Measurements from ENCODE around the gene LCT.
"Not testable (repeated sequence)": the region's sequence is repeated elsewhere in the genome, so short reads cannot be mapped to it uniquely, and the experiment has no call there.

Gene LCT

DNA sequence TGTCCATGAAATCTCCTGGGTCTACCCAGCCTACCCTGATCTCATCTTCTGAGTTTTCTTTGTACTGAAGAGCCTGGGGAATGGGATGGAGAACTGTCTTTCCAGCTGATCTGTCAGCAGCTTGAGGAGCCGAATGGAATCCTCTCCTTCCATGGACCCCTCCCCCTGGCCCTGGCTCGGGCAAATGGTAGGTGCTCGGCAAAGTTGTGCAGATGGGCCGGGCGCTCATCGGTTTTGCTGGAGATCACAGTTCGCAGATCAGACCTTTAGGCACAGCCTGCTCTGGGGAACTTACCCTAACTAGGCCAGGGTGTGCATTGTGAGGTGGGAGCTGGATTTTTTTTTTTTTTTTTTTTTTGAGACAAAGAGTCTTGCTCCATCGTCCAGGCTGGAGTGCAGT is 40.4 kb downstream of the LCT start:
- in situ Hi-C loops (cut with HindIII; ENCODE audit: low sequenced_read_pairs), result no loop called here

DNA sequence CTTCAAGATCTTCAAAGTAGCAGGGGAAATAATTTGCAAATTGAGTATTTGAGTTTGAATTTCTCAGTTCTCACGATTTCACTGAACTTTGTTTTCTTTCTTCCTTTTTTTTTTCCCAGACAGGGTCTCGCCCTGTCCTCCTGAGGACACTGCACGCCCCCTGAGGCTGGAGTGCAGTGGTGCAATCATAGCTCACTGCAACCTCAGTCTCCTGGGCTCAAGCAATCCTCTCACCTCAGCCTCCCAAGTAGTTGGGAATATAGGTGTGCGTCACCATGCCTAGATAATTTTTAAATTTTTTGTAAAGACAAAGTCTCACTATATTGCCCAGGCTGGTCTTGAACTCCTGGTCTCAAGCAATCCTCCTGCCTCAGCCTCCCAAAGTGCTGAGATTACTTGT is 41.3 kb downstream of the LCT start:
- DNase-seq (ENCODE audit: low read depth); in situ Hi-C loops (cut with HindIII; ENCODE audit: low sequenced_read_pairs); H3K4me3 ChIP-seq (ENCODE audit: low read depth, low read length): not testable (repeated sequence)

More for the DNA sequence above, 40.4 kb downstream of the LCT start:
- no peak overlapping the region for H3K4me3 ChIP-seq (ENCODE audit: low read depth, low read length)
- TF ChIP-seq, protein P1, sequence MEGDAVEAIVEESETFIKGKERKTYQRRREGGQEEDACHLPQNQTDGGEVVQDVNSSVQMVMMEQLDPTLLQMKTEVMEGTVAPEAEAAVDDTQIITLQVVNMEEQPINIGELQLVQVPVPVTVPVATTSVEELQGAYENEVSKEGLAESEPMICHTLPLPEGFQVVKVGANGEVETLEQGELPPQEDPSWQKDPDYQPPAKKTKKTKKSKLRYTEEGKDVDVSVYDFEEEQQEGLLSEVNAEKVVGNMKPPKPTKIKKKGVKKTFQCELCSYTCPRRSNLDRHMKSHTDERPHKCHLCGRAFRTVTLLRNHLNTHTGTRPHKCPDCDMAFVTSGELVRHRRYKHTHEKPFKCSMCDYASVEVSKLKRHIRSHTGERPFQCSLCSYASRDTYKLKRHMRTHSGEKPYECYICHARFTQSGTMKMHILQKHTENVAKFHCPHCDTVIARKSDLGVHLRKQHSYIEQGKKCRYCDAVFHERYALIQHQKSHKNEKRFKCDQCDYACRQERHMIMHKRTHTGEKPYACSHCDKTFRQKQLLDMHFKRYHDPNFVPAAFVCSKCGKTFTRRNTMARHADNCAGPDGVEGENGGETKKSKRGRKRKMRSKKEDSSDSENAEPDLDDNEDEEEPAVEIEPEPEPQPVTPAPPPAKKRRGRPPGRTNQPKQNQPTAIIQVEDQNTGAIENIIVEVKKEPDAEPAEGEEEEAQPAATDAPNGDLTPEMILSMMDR (IDR thresholded peaks at IDR 0.05; ENCODE audit: low read depth, low read length, missing control alignments), result no peak
- DNase-seq (ENCODE audit: low read depth), result no peak

GRCh38 chr2:135792401-135793150 is 44.4 kb downstream of the LCT start:
- H3K4me3 ChIP-seq (ENCODE audit: low read depth, low read length), result no peak overlapping the region
- DNase-seq (ENCODE audit: low read depth), result no peak
- TF ChIP-seq, protein P1 (IDR thresholded peaks at IDR 0.05; ENCODE audit: low read depth, low read length, missing control alignments), result no peak
- in situ Hi-C loops (cut with HindIII; ENCODE audit: low sequenced_read_pairs), result no loop called here

DNA sequence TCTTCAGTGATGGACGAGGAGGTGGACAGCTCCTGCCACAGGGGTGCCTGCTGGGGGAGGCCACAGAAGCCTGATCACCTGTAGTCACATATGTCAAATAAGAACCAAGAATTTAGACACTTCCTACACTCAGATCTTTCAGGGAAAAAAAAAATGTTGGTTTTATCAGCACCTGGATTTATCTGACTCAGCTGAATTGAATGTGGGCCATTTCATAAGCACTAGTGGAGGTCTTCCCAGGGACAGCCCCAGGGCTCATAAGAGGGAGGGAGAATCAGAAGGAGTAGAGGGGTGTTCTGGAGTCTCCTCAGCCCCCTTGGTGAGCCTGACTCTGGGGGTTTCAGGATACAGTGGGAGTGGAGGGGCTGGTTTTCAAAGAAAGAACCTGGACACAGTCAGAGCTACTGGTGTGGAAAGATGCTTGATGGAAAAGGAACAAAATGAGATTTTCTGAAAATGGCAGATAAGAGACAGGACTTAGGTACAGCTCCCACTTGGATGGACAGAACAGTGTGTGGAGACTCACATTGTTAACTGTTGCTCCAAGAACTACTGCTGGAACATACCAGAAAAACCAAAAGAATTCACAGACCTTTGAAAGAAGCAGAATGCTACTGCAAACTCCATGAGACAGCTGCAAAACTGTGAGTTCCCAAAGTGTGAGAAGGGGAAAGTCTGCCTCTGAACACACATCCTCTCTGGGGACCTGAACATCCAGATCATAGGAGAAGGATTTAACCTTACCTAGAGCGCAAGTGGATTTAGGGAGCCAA is 45.4 kb downstream of the LCT start:
- TF ChIP-seq, protein P1 (IDR thresholded peaks at IDR 0.05; ENCODE audit: low read depth, low read length, missing control alignments), result no peak
- no peak overlapping the region for H3K4me3 ChIP-seq (ENCODE audit: low read depth, low read length)
- in situ Hi-C loops (cut with HindIII; ENCODE audit: low sequenced_read_pairs), result no loop called here
- DNase-seq (ENCODE audit: low read depth), result peak; percentile 26

GRCh38 chr2:135790423-135790822 is 46.6 kb downstream of the LCT start:
- in situ Hi-C loops (cut with HindIII; ENCODE audit: low sequenced_read_pairs), result no loop called here
- no peak for DNase-seq (ENCODE audit: low read depth)
- TF ChIP-seq, protein P1 (IDR thresholded peaks at IDR 0.05; ENCODE audit: low read depth, low read length, missing control alignments), result no peak
- H3K4me3 ChIP-seq (ENCODE audit: low read depth, low read length), result no peak overlapping the region

- in situ Hi-C loops (cut with HindIII; ENCODE audit: low sequenced_read_pairs), result no loop called here
- TF ChIP-seq, protein P1 (IDR thresholded peaks at IDR 0.05; ENCODE audit: low read depth, low read length, missing control alignments), result no peak
- peak; percentile 90 for DNase-seq (ENCODE audit: low read depth)
- no peak overlapping the region for H3K4me3 ChIP-seq (ENCODE audit: low read depth, low read length)
Measured at GRCh38 chr2:135786823-135787222, 50.2 kb downstream of the LCT start.

GRCh38 chr2:135785032-135785431 is 52.0 kb downstream of the LCT start:
- TF ChIP-seq, protein P1 (IDR thresholded peaks at IDR 0.05; ENCODE audit: low read depth, low read length, missing control alignments), result peak; percentile 14
- no peak overlapping the region for H3K4me3 ChIP-seq (ENCODE audit: low read depth, low read length)
- no peak for DNase-seq (ENCODE audit: low read depth)
- in situ Hi-C loops (cut with HindIII; ENCODE audit: low sequenced_read_pairs), result no loop called here

Measured in astrocyte of the cerebellum (primary cell).